ENCODE results near the gene TMEM176B.
"Not testable (repeated sequence)": the region's sequence is repeated elsewhere in the genome, so short reads cannot be mapped to it uniquely, and the experiment has no call there.

Gene TMEM176B

GRCh38 chr7:150781961-150782360, 18.2 kb downstream of the TMEM176B start:
- TF ChIP-seq, protein P1, sequence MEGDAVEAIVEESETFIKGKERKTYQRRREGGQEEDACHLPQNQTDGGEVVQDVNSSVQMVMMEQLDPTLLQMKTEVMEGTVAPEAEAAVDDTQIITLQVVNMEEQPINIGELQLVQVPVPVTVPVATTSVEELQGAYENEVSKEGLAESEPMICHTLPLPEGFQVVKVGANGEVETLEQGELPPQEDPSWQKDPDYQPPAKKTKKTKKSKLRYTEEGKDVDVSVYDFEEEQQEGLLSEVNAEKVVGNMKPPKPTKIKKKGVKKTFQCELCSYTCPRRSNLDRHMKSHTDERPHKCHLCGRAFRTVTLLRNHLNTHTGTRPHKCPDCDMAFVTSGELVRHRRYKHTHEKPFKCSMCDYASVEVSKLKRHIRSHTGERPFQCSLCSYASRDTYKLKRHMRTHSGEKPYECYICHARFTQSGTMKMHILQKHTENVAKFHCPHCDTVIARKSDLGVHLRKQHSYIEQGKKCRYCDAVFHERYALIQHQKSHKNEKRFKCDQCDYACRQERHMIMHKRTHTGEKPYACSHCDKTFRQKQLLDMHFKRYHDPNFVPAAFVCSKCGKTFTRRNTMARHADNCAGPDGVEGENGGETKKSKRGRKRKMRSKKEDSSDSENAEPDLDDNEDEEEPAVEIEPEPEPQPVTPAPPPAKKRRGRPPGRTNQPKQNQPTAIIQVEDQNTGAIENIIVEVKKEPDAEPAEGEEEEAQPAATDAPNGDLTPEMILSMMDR (IDR thresholded peaks at IDR 0.05; ENCODE audit: borderline replicate concordance, control extremely low read depth, extremely low read depth, insufficient read depth, missing control alignments) = no peak
- no peak for DNase-seq (ENCODE audit: low spot score)
- in situ Hi-C loops (cut with MboI; ENCODE audit: low sequenced_read_pairs, unreplicated experiment) = no loop called here

DNA sequence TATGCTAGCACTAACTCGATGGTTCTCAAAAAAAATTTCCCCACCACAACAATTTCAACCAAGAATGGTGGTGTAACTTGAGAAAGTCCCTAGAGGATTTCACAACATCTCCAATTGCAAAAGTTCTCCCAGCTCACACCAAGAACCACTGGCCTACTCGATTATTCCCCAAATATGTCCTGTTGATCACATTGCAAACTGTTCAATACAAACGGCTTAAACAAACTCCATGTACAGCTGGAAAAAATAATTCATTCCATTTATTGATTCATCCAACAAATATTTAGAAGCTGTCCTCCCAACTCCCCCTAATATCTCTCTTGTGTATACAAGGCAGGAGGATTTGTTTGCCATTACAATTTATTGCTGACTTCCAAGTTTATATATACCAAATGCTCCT, 19.1 kb downstream of the TMEM176B start:
- TF ChIP-seq, protein P1 (IDR thresholded peaks at IDR 0.05; ENCODE audit: borderline replicate concordance, control extremely low read depth, extremely low read depth, insufficient read depth, missing control alignments) = no peak
- DNase-seq (ENCODE audit: low spot score) = no peak
- in situ Hi-C loops (cut with MboI; ENCODE audit: low sequenced_read_pairs, unreplicated experiment) = no loop called here

GRCh38 chr7:150780292-150780691, 19.9 kb downstream of the TMEM176B start:
- TF ChIP-seq, protein P1 (IDR thresholded peaks at IDR 0.05; ENCODE audit: borderline replicate concordance, control extremely low read depth, extremely low read depth, insufficient read depth, missing control alignments) = no peak
- in situ Hi-C loops (cut with MboI; ENCODE audit: low sequenced_read_pairs, unreplicated experiment) = no loop called here
- no peak for DNase-seq (ENCODE audit: low spot score)

DNA sequence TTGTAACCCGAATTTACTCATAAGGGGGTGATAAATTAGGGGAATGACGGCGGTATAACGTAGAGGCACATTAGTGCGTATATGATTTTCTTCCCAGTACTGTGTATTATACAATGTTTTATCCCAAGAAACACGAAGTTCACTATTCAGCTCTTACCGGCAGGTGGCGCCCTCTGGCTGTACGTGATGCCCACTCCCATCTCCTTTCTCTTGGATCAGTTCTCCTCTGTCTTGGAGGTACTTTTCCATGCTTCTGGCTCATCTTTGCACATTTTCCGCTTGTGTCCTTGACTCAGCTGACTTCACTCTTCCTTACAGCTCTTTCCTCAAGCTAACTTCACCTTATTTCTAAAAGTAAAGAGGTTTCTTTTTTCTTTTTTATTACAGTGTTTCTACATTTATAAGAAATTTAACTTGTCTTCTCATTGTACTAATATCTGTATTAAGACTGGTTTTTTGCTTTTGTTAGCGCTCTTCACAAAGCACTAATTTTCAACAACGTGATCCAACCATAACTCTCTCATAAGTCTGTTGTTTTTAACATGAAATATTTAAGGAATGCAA, 21.3 kb downstream of the TMEM176B start:
- peak; percentile 62 for DNase-seq (ENCODE audit: low spot score)
- in situ Hi-C loops (cut with MboI; ENCODE audit: low sequenced_read_pairs, unreplicated experiment) = loop anchor here (10.0 kb wide), 1 partner anchor 206 kb away; no protein-coding TSS in a partner anchor
- TF ChIP-seq, protein P1 (IDR thresholded peaks at IDR 0.05; ENCODE audit: borderline replicate concordance, control extremely low read depth, extremely low read depth, insufficient read depth, missing control alignments) = peak; percentile 86

DNA sequence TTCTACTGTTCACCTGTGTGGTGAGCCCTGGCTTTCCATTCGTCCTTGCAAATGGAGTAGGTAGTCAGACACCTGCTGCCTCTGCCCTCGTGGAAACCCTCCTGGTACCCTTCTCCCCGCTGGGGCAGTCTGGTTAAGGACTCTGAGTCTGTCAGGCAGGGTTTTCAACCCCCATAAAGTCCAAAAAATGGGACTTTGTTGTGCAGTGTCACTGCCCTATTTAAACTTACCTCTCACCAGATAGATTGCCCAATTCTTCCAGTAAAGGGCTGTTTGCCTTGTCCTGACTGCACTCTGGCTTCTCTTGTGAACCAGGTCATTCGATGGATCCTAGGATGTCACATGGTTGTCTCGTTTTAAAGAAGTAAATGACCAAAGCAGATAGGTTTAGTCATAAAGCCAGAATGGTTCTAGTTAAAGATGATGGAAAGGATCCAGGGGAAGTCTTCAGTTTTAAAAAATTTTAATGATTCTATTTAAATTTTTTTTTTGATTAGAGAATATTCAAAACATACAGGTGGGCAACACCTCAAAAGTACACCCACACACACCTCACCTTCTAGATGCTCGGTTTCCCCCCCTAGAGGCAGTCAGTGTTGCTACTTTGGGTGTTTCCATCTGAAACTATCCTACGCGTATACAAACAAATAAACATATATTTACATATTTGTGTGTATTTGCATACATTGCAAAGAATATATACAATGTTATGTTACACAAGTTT, 22.0 kb downstream of the TMEM176B start:
- no peak for DNase-seq (ENCODE audit: low spot score)
- TF ChIP-seq, protein P1 (IDR thresholded peaks at IDR 0.05; ENCODE audit: borderline replicate concordance, control extremely low read depth, extremely low read depth, insufficient read depth, missing control alignments) = no peak
- in situ Hi-C loops (cut with MboI; ENCODE audit: low sequenced_read_pairs, unreplicated experiment) = loop anchor here (10.0 kb wide), 1 partner anchor 207 kb away; no protein-coding TSS in a partner anchor

DNA sequence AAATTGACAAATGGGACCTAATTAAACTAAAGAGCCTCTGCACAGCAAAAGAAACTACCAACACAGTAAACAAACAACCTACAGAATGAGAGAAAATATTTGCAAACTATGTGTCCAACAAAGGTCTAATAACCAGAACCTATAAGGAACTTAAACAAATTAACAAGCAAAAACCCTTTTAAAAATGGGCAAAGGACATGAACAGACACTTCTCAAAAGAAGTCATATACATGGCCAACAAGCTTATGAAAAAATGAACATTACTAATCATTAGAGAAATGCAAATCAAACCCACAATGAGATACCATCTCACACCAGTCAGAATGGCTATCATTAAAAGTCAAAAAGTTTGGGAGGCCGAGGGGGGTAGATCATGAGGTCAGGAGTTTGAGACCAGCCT, 26.0 kb downstream of the TMEM176B start:
- in situ Hi-C loops (cut with MboI; ENCODE audit: low sequenced_read_pairs, unreplicated experiment) = loop anchor here (10.0 kb wide), 1 partner anchor 211 kb away; no protein-coding TSS in a partner anchor
- DNase-seq (ENCODE audit: low spot score) = not testable (repeated sequence)

GRCh38 chr7:150769768-150770167, 30.4 kb downstream of the TMEM176B start:
- in situ Hi-C loops (cut with MboI; ENCODE audit: low sequenced_read_pairs, unreplicated experiment) = loop anchor here (10.0 kb wide), 1 partner anchor 215 kb away; no protein-coding TSS in a partner anchor
- TF ChIP-seq, protein P1 (IDR thresholded peaks at IDR 0.05; ENCODE audit: borderline replicate concordance, control extremely low read depth, extremely low read depth, insufficient read depth, missing control alignments) = no peak
- no peak for DNase-seq (ENCODE audit: low spot score)

All from GM13976 (cell line).